GM12875 (cell line): ENCODE measurements around the gene EXOC6.

Experiments
- H3K4me3 ChIP-seq: one replicate; pipeline ENCODE4 v1.5.1; 2011; ENCODE audit warnings: low read depth, low read length, control low read depth
- TF ChIP-seq, protein P1 (sequence below): IDR thresholded peaks from 2 replicates; pipeline ENCODE4 v1.5.1; 2011; ENCODE audit warnings: low read depth, mild to moderate bottlenecking, control low read depth, inconsistent platforms, low read length, moderate library complexity, borderline replicate concordance; ENCODE audit not compliant: insufficient read depth

Gene EXOC6

DNA sequence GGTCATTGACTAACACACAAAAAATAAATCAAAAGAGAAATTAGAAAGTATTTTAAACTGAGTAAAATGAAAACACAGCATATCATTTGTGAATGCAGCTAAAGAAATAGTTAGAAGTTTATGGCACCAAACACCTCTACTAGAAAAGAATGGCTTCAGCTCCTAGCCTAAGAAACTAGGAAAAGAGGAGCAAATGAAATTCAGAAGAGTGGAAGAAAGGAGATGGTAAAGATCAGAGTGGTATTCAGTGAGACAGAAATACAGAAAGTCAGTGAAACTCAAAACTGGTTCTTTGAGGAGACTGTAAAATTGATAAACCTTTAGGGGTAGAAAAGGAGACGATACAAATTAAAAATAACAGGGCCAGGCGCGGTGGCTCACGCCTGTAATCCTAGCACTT, 2.7 kb downstream of the EXOC6 start:
- H3K4me3 ChIP-seq = no peak overlapping the region
- TF ChIP-seq, protein P1, sequence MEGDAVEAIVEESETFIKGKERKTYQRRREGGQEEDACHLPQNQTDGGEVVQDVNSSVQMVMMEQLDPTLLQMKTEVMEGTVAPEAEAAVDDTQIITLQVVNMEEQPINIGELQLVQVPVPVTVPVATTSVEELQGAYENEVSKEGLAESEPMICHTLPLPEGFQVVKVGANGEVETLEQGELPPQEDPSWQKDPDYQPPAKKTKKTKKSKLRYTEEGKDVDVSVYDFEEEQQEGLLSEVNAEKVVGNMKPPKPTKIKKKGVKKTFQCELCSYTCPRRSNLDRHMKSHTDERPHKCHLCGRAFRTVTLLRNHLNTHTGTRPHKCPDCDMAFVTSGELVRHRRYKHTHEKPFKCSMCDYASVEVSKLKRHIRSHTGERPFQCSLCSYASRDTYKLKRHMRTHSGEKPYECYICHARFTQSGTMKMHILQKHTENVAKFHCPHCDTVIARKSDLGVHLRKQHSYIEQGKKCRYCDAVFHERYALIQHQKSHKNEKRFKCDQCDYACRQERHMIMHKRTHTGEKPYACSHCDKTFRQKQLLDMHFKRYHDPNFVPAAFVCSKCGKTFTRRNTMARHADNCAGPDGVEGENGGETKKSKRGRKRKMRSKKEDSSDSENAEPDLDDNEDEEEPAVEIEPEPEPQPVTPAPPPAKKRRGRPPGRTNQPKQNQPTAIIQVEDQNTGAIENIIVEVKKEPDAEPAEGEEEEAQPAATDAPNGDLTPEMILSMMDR = no peak

DNA sequence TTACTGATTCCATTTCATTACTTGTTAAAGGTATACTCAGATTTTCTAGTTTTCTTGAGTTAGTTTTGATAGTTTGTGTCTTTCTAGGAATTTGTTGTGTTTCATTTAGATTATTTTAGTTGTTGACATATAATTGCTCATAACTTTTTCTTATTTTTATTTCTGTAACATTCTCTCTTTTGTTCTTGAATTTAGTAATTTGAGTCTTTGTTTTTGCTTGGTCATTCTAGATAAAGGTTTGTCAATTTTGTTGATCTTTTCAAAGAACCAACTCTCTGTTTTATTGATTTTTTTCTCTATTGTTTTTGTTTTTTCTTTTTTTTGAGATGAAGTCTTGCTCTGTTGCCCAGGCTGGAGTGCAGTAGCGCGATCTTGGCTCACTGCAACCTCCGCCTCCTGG, 7.2 kb downstream of the EXOC6 start:
- TF ChIP-seq, protein P1 = no peak
- no peak overlapping the region for H3K4me3 ChIP-seq

DNA sequence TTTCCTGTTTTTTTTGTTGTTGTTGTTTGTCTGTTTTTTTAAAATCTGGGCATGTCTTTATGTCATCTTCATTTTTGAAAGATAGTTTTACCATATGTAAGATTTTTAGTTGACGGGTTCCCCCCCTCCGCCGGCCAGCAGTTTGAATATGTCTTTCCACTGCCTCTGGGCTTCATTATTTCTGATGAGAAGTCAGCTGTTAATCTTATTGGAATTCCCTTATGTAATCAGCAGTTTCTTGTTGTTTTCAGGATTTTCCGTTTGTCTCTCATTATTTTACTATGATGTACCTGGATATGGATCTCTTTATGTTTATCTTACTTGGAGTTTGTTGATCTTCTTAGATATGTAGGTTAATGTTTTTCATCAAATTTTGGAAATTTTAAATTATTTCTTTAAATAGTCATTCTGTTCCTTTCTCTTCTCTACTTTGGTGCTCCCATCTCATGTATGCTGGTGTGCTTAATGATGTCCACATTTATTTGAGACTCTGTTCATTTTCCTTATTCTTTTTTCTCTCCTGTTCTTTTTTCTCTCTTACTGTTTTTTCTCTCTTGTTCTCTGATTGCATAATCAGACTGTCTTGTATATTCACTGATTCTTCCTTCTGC, 9.7 kb downstream of the EXOC6 start:
- TF ChIP-seq, protein P1 = no peak
- no peak overlapping the region for H3K4me3 ChIP-seq

DNA sequence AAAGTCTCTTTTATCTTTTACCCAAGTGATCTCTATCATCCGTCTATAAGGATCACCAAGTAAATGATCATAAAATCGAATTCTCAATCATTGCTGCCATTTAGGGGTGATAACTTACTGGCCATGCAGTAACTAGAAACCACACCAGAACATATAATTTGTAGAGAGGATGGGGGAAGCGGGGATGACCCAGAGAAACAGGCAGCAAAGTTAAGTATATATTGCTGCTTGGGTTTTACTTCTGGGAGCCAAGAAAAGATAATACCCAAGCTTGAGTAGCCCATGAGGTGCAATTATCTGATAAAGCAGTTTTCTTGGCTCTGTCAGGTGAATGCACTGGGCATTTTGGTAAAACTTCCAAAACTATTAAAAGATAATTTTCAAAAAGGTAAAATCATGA, 18.9 kb downstream of the EXOC6 start:
- TF ChIP-seq, protein P1 = no peak
- H3K4me3 ChIP-seq = no peak overlapping the region

DNA sequence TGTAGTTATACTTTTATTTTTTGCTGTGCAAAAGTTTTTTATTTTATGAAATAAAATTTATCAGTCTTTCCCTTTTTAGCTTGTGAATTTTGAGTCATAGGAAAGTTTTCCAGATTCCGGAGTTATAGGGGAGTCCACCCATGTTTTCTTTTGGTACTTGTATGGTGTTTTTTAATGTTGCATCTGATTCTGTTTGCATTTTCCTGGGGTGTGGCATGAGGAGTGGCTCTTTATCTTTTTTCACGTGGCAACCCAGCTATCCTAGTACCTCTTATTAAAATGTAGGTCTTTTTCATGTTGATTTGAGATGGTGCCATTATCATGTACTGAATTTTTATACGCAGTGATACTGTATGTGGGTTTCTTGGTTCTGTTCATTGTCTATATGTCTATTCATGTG, 19.7 kb downstream of the EXOC6 start:
- TF ChIP-seq, protein P1 = no peak
- no peak overlapping the region for H3K4me3 ChIP-seq

DNA sequence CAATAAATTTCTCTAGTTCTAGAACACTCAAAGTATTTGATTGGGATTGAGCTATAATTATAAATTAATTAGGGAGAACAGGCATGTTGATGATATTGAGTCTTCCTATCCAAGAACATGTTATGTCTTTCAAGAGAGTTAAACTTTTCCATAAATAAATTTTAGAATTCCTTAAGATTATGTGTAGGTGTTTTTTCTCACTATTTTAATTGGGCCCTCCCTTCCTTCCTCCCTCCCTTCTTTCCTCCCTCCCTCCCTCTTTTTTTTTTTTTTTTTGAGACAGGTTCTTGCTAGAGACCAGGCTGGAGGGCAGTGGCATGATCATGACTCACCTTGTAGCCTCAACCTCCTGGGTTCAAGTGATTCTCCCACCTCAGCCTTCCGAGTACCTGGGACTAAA, 20.2 kb downstream of the EXOC6 start:
- TF ChIP-seq, protein P1 = no peak
- no peak overlapping the region for H3K4me3 ChIP-seq

DNA sequence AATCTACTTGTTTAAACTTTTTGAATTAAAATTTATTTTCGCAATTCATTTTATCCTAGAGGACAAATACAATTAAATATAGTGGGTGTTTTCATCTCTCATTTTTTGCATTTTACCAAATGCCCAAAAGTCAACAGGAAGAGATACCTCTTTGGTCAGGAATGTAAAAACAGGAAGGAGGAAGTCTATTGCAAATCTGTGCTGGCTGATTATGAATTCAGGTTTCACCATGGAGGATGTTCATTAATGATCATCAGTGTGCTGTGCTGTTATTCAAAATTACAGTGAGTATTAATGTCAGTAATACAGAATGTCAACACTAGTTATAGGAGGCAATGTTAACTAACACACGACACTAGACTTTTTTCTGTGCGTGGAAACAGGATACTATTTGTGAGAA, 24.7 kb downstream of the EXOC6 start:
- no peak overlapping the region for H3K4me3 ChIP-seq
- TF ChIP-seq, protein P1 = no peak
